Measurements from ENCODE around the gene MPP3. TPM values are rescaled to one million over a fixed set of nuclear protein-coding genes. Genes with fewer than 3 reads are reported as not detected.
A peak's percentile ranks its signal among the peaks of the same experiment; 100 is the strongest.

Gene MPP3
- total and polyA plus RNA-seq, 2 of the 4 experiments (the other 2 are of a cell fraction) = 5.7 to 11.9 TPM

DNA sequence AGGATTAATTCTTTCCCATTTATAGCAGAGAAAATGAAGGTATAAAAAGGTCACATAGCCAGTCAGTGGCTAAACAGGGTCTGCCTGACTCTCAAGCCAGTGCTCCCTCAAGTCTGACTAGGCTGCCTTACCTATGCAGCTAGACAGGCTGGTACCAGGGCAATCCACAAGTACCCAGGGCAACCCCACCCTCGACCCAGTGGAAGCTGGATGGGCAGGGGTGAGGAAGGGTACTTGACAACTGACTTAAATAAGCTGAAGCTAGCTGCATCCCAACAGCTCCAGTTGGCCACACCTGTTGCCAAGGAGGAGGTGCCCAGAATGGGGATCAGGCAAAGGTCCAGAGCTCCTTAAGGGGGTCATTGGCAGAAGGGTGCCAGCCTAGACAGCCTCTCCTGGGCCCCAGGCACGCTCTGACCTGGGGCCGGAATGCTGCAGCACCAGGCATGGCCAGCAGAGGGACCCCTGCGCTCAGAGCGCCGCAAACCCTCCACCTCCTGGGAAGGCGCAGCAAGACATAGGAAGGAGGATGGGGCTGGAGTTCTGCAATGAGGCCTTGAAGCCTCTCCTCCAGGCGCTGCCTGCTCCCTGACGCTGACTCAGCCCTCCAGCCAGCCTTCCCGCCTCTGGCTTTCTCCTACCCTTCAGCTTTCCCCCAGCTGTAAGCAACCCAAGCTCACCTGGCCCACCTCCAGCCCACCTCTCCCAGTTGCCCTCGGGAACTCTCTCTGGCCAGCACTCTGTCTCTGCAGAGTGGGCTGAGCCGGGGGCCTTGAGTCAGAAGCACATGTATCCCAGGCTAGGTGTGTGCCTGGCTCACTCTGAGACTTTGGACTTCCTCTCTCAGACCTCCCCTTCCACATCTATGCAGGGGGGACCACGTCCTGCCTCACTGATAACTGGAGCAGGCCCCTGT is 45.6 kb upstream of the MPP3 start (continued):
- TF ChIP-seq MXI1 (IDR thresholded peaks at IDR 0.05; ENCODE audit: borderline replicate concordance, low read depth, low read length) (peak; percentile 34; the same call in 1 of the 2 replicates), BHLHE40 (IDR thresholded peaks at IDR 0.05; ENCODE audit: low read depth, low read length) (no peak)

DNA sequence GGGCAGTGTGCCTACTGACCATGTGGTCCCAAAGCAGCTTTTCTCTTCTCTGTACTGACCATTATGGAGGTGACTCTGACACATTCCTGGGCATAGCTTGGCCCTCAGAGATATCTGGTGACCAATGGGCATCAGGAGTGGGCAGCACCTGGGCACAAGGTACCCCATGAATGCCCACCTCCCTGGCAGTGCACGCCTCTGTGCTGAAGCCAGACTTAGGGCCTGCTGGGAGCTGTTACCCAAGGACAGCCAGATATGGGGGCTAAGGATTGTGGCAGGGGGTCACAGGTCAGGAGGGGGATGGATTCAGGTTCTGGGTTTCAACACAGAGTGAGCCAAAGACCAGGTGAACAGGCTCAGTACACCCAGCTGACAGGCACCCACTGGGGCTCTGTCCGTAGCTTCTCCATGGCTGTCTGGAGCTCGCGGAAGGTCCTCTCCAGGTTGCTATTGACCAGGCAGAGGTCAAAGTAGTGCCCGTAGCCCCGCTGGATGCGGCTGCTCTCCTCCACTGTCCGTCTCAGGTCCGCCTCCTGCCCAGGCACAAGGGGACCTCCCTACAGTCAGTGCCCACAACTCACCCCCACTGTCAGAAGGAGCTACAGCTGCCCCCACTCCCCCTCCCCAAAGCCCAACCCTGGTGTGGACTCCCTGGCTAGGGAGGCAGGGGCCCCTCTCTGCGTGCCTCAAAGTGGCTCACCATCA is 44.7 kb upstream of the MPP3 start:
- intact Hi-C loops (cut with micrococcal nuclease) = loop anchor here (1.0 to 5.0 kb wide), 3 partner anchors 65 to 291 kb away; partner anchors contain the start of gene PPY
- POLR2A ChIA-PET (ENCODE audit: unreplicated experiment) = no interaction called here
- H4K91ac ChIP-seq (ENCODE audit: insufficient read depth, low read depth, low read length) = no peak overlapping the region
- TF ChIP-seq MXI1 (IDR thresholded peaks at IDR 0.05; ENCODE audit: borderline replicate concordance, low read depth, low read length) = no peak
- TF ChIP-seq RAD21 (IDR thresholded peaks at IDR 0.05; ENCODE audit: low read length) = no peak
- TF ChIP-seq NFE2L2 (IDR thresholded peaks at IDR 0.05; ENCODE audit: low read depth, low read length) = no peak
- TF ChIP-seq FOS (IDR thresholded peaks at IDR 0.05; ENCODE audit: low read depth, low read length) = no peak
- no peak for TF ChIP-seq CHD1 (IDR thresholded peaks at IDR 0.05; ENCODE audit: low read depth, low read length)
- no peak for TF ChIP-seq RCOR1 (IDR thresholded peaks at IDR 0.05; ENCODE audit: insufficient replicate concordance, low read length)
- TF ChIP-seq, protein P1, sequence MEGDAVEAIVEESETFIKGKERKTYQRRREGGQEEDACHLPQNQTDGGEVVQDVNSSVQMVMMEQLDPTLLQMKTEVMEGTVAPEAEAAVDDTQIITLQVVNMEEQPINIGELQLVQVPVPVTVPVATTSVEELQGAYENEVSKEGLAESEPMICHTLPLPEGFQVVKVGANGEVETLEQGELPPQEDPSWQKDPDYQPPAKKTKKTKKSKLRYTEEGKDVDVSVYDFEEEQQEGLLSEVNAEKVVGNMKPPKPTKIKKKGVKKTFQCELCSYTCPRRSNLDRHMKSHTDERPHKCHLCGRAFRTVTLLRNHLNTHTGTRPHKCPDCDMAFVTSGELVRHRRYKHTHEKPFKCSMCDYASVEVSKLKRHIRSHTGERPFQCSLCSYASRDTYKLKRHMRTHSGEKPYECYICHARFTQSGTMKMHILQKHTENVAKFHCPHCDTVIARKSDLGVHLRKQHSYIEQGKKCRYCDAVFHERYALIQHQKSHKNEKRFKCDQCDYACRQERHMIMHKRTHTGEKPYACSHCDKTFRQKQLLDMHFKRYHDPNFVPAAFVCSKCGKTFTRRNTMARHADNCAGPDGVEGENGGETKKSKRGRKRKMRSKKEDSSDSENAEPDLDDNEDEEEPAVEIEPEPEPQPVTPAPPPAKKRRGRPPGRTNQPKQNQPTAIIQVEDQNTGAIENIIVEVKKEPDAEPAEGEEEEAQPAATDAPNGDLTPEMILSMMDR (conservative IDR thresholded peaks at IDR 0.05; ENCODE audit: low read depth, low read length) = no peak
- TF ChIP-seq MAFK (IDR thresholded peaks at IDR 0.05; ENCODE audit: low read depth, low read length) = no peak
- no peak for TF ChIP-seq SMC3 (IDR thresholded peaks at IDR 0.05; ENCODE audit: low read depth, low read length)
- no peak for TF ChIP-seq RFX5 (IDR thresholded peaks at IDR 0.05; ENCODE audit: low read depth, low read length)
- TF ChIP-seq USF2 (IDR thresholded peaks at IDR 0.05; ENCODE audit: low read depth, low read length) = no peak
- no peak for TF ChIP-seq BHLHE40 (IDR thresholded peaks at IDR 0.05; ENCODE audit: low read depth, low read length)

More for the DNA sequence above, 44.7 kb upstream of the MPP3 start:
- H2AK5ac ChIP-seq (ENCODE audit: low read depth, low read length) = no peak overlapping the region
- in situ Hi-C loops (cut with MboI; ENCODE audit: low sequenced_read_pairs) (no loop called here), dilution Hi-C loops (cut with HindIII; ENCODE audit: low sequenced_read_pairs, unreplicated experiment) (no loop called here)
- no peaks in the 10 kb centered on the region for H3K9me3 ChIP-seq (ENCODE audit: control insufficient read depth, insufficient read depth, low read length)
- H2BK120ac ChIP-seq (ENCODE audit: low read depth, low read length) = no peak overlapping the region
- no peak overlapping the region for H3K56ac ChIP-seq (ENCODE audit: extremely low read depth, insufficient read depth, low read length)
- no peak overlapping the region for H3K27ac ChIP-seq (ENCODE audit: insufficient read depth, low read length)
- CTCF ChIA-PET = interaction anchor here (0.9 to 2.1 kb wide), 5 partner anchors 12 to 29 kb away, joined by 3 to 8 read pairs (median 4); partner anchors contain the start of gene MPP2
- no peak overlapping the region for H2BK15ac ChIP-seq (ENCODE audit: low read depth, low read length)
- H3K36me3 ChIP-seq (ENCODE audit: control insufficient read depth, insufficient read depth, low read length) = no peaks in the 10 kb centered on the region
- H3K18ac ChIP-seq (ENCODE audit: low read depth, low read length) = no peak overlapping the region
- DNase-seq (no peak), ATAC-seq (ENCODE audit: low read depth) (no peak)
- no TSS peak for BruUV-seq (replicated peaks)
- peaks cover 2% of the 10 kb centered on the region; the same call in 1 of the 2 replicates for H3K4me1 ChIP-seq (ENCODE audit: control insufficient read depth, insufficient read depth, low read length)
- H3K9me1 ChIP-seq (ENCODE audit: insufficient read depth, low read length) = no peaks in the 10 kb centered on the region
- 93% methylated on average over 3 of the region's 10 CpGs; no CpG with 5 or more reads in 1 of the 2 experiments for WGBS, 2 experiments (ENCODE audit: extremely low coverage in 2 of 2, insufficient read length in 1 of 2)
- H4K20me1 ChIP-seq (ENCODE audit: insufficient read depth, low read length) = no peaks in the 10 kb centered on the region
- no peak overlapping the region for H3K9ac ChIP-seq (ENCODE audit: low read depth, low read length)
- H4K8ac ChIP-seq (ENCODE audit: low read depth in 2 of 2, low read length in 2 of 2) = no peak overlapping the region
- no peaks in the 10 kb centered on the region for H3K79me1 ChIP-seq (ENCODE audit: low read depth in 1 of 2, low read length in 2 of 2)
- no peak overlapping the region for H3K4me3 ChIP-seq (ENCODE audit: insufficient read depth, low read depth, low read length)
- no peak overlapping the region for H4K5ac ChIP-seq (ENCODE audit: low read depth, low read length)
- H2BK5ac ChIP-seq (ENCODE audit: low read depth, low read length, poor library complexity, severe bottlenecking) = no peak overlapping the region
- no peak overlapping the region for H3K4me2 ChIP-seq (ENCODE audit: low read depth, low read length)
- H3K14ac ChIP-seq (replicated peaks; ENCODE audit: low read depth, low read length) = no peak overlapping the region
- H3K27me3 ChIP-seq (ENCODE audit: control insufficient read depth, insufficient read depth, low read length) = peaks cover 16% of the 10 kb centered on the region
- no peak overlapping the region for H3K4ac ChIP-seq (ENCODE audit: low read depth, low read length)
- H3K23ac ChIP-seq (ENCODE audit: low read depth, low read length) = no peak overlapping the region
- H2BK20ac ChIP-seq (ENCODE audit: low read depth, low read length) = no peak overlapping the region
- H2AFZ ChIP-seq (replicated peaks; ENCODE audit: low read length, poor library complexity) = no peak overlapping the region
- H2AK9ac ChIP-seq (replicated peaks; ENCODE audit: low read depth, low read length, poor library complexity) = no peak overlapping the region
